Activated CD8-positive, alpha-beta memory T cell treated with anti-CD3 and anti-CD28 coated beads, Interleukin-2, amount 50 U/mL, for 4 hours (primary cell): Measurements from ENCODE around the gene ATG4D.
A peak's percentile ranks its signal among the peaks of the same experiment; 100 is the strongest.
"Not testable (repeated sequence)": the region's sequence is repeated elsewhere in the genome, so short reads cannot be mapped to it uniquely, and the experiment has no call there.

ENCODE experiments used
- DNase-seq: peaks from one replicate; pipeline ENCODE4 v3.0.0-alpha.2; 2020

The ATG4D gene

GRCh38 chr19:10520652-10521318 is 22.9 kb upstream of the ATG4D start:
- DNase-seq: no peak

GRCh38 chr19:10521461-10522171 is 22.1 kb upstream of the ATG4D start:
- no peak for DNase-seq

- DNase-seq: no peak
These were observed 20.5 kb upstream of the ATG4D start for GRCh38 chr19:10523135-10523636.

- no peak for DNase-seq
These were observed 18.1 kb upstream of the ATG4D start for GRCh38 chr19:10525636-10526035.

GRCh38 chr19:10526887-10527286 is 16.8 kb upstream of the ATG4D start:
- not testable (repeated sequence) for DNase-seq

GRCh38 chr19:10532457-10532856 is 11.2 kb upstream of the ATG4D start:
- DNase-seq: no peak

- DNase-seq: no peak
These were observed 9.9 kb upstream of the ATG4D start for GRCh38 chr19:10533646-10534386.

GRCh38 chr19:10535613-10536012 is 8.1 kb upstream of the ATG4D start:
- DNase-seq: no peak

- no peak for DNase-seq
These were observed 6.0 kb upstream of the ATG4D start for GRCh38 chr19:10537668-10538067.

- no peak for DNase-seq
These were observed 5.3 kb upstream of the ATG4D start for GRCh38 chr19:10538204-10538983.

- DNase-seq: not testable (repeated sequence)
These were observed 4.7 kb upstream of the ATG4D start for GRCh38 chr19:10539016-10539415.

GRCh38 chr19:10543059-10543419 is 665 bp upstream of the ATG4D start:
- no peak for DNase-seq

- no peak for DNase-seq
These were observed 593 bp downstream of the ATG4D start for GRCh38 chr19:10544242-10544752.

GRCh38 chr19:10544753-10545251 is 1.1 kb downstream of the ATG4D start:
- DNase-seq: no peak

GRCh38 chr19:10546817-10547216 is 3.1 kb downstream of the ATG4D start:
- no peak for DNase-seq

GRCh38 chr19:10548746-10549276 is 5.1 kb downstream of the ATG4D start:
- no peak for DNase-seq

GRCh38 chr19:10549733-10550132 is 6.0 kb downstream of the ATG4D start:
- no peak for DNase-seq

- no peak for DNase-seq
These were observed 6.6 kb downstream of the ATG4D start for GRCh38 chr19:10550336-10550735.

GRCh38 chr19:10551006-10551405 is 7.3 kb downstream of the ATG4D start:
- not testable (repeated sequence) for DNase-seq

GRCh38 chr19:10551698-10552301 is 8.1 kb downstream of the ATG4D start:
- peak; percentile 48 for DNase-seq

- DNase-seq: no peak
These were observed 8.9 kb downstream of the ATG4D start for GRCh38 chr19:10552510-10553053.
